H1 (cell line): Measurements from ENCODE around the gene ENTR1. TPM values are rescaled to one million over a fixed set of nuclear protein-coding genes. Genes with fewer than 3 reads are reported as not detected.

Source experiments
- CTCF ChIA-PET: fragments of 300-600 bp; sonication (Branson Sonifier 250); formaldehyde crosslinking; loops from one replicate; lab custom pipeline; 2021; ENCODE audit not compliant: partially characterized antibody; lab: Charles Lee
- POLR2A ChIA-PET: fragments of 300-600 bp; sonication (Branson Sonifier 250); formaldehyde crosslinking; loops from one replicate; lab custom pipeline; 2021; ENCODE audit warnings: inconsistent platforms; ENCODE audit not compliant: partially characterized antibody; lab: Charles Lee
- DNase-seq, 2 experiments: peaks; one replicate each; pipeline versions ENCODE4 v3.0.0 to v3.0.0-alpha.2; 2010 to 2022; ENCODE audit warnings: low spot score in 2 of 2, low read depth in 1 of 2, mixed read lengths in 1 of 2
- FAIRE-seq: peaks from 2 replicates; lab custom pipeline; 2011; peaks lifted over from hg19 to GRCh38; lab: Jason Lieb, UNC
- H2AFZ ChIP-seq: 2 replicates; pipeline ENCODE4 v1.8.1; 2012; ENCODE audit warnings: low read length, inconsistent platforms
- H2AK5ac ChIP-seq: 2 replicates; pipeline ENCODE4 v1.6.1; 2013; ENCODE audit warnings: low read depth, low read length
- H2BK120ac ChIP-seq: replicated peaks from 2 replicates; pipeline ENCODE3; 2013; ENCODE audit warnings: low read depth, low read length, inconsistent platforms
- H2BK12ac ChIP-seq: 2 replicates; pipeline ENCODE4 v1.6.1; 2013; ENCODE audit warnings: low read depth, low read length
- H2BK15ac ChIP-seq: 2 replicates; pipeline ENCODE4 v1.6.1; 2013; ENCODE audit warnings: low read length
- H2BK20ac ChIP-seq: 2 replicates; pipeline ENCODE4 v1.6.1; 2013; ENCODE audit warnings: low read length
- H2BK5ac ChIP-seq: 2 replicates; pipeline ENCODE4 v1.6.1; 2013; ENCODE audit warnings: low read depth, low read length
- H3K14ac ChIP-seq: 2 replicates; pipeline ENCODE4 v1.6.1; 2013; ENCODE audit warnings: inconsistent platforms; ENCODE audit not compliant: insufficient read length
- H3K18ac ChIP-seq: 2 replicates; pipeline ENCODE4 v1.6.1; 2013; ENCODE audit warnings: low read length; ENCODE audit errors: extremely low read depth
- H3K23ac ChIP-seq: 2 replicates; pipeline ENCODE4 v1.6.1; 2013; ENCODE audit warnings: inconsistent platforms; ENCODE audit not compliant: insufficient read length
- H3K23me2 ChIP-seq: 2 replicates; pipeline ENCODE4 v1.6.1; 2013; ENCODE audit warnings: low read depth, low read length
- H3K27ac ChIP-seq: 2 replicates; pipeline ENCODE4 v1.6.1; 2011; ENCODE audit warnings: low read depth, low read length, inconsistent platforms
- H3K27me3 ChIP-seq, 4 experiments: replicated peaks in 1 of 4; 1 replicate in 1 of 4; 2 replicates in 3 of 4; pipeline versions ENCODE4 v1.6.1 to v1.8.1; 2011 to 2013; ENCODE audit warnings: low read length in 3 of 4, mild to moderate bottlenecking in 3 of 4, inconsistent platforms in 2 of 4, mixed read lengths in 2 of 4, moderate library complexity in 1 of 4; ENCODE audit not compliant: control insufficient read depth in 3 of 4, insufficient read depth in 3 of 4; ENCODE audit errors: extremely low read depth in 1 of 4
- H3K36me3 ChIP-seq, 4 experiments: 2 replicates each; pipeline versions ENCODE4 v1.6.1 to v1.8.1; 2011 to 2013; ENCODE audit warnings: mild to moderate bottlenecking in 4 of 4, low read length in 3 of 4, moderate library complexity in 2 of 4, control low read depth in 1 of 4, inconsistent platforms in 1 of 4; ENCODE audit not compliant: insufficient read depth in 4 of 4, control insufficient read depth in 2 of 4
- H3K4ac ChIP-seq: replicated peaks from 2 replicates; pipeline ENCODE3; 2013; ENCODE audit warnings: low read length, low read depth, mixed read lengths, inconsistent platforms; ENCODE audit not compliant: insufficient read length
- H3K4me1 ChIP-seq, 4 experiments: replicated peaks in 1 of 4; 1 replicate in 1 of 4; 2 replicates in 3 of 4; pipeline versions ENCODE4 v1.6.1 to v1.8.1; 2011 to 2013; ENCODE audit warnings: low read length in 3 of 4, inconsistent platforms in 2 of 4, mixed read lengths in 1 of 4; ENCODE audit not compliant: insufficient read depth in 4 of 4, control insufficient read depth in 3 of 4
- H3K4me2 ChIP-seq, 2 experiments: 2 replicates each; pipeline versions ENCODE4 v1.6.1 to v1.8.1; 2011 to 2013; ENCODE audit warnings: low read depth in 2 of 2, low read length in 2 of 2, control low read depth in 1 of 2, inconsistent platforms in 1 of 2, mild to moderate bottlenecking in 1 of 2; ENCODE audit not compliant: insufficient read depth in 1 of 2
- H3K4me3 ChIP-seq, 4 experiments: fragments of 200-600, 300-600 bp in 1 of 4; sonication (generic), shearing (Covaris generic), sonication (Bioruptor Twin) in 1 of 4; 2 replicates each; pipeline versions ENCODE4 v1.5.1 to v1.8.1; 2011 to 2016; ENCODE audit warnings: low read length in 4 of 4, low read depth in 3 of 4, control low read depth in 2 of 4, inconsistent platforms in 2 of 4, mild to moderate bottlenecking in 2 of 4, mixed read lengths in 1 of 4, moderate library complexity in 1 of 4; ENCODE audit not compliant: insufficient read depth in 2 of 4; ENCODE audit errors: extremely low read depth in 1 of 4
- H3K56ac ChIP-seq: replicated peaks from 2 replicates; pipeline ENCODE3; 2013; ENCODE audit warnings: low read depth, mild to moderate bottlenecking, mixed read lengths, low read length, inconsistent platforms; ENCODE audit not compliant: insufficient read length
- H3K79me1 ChIP-seq: 2 replicates; pipeline ENCODE4 v1.6.1; 2013; ENCODE audit warnings: low read depth, low read length, control low read depth
- H3K79me2 ChIP-seq, 2 experiments: 2 replicates each; pipeline versions ENCODE4 v1.6.1 to v1.8.1; 2012 to 2013; ENCODE audit warnings: low read length in 2 of 2, mild to moderate bottlenecking in 2 of 2, inconsistent platforms in 1 of 2; ENCODE audit not compliant: insufficient read depth in 2 of 2, control insufficient read depth in 1 of 2
- H3K9ac ChIP-seq, 4 experiments: replicated peaks in 1 of 4; 1 replicate in 1 of 4; 2 replicates in 3 of 4; pipeline versions ENCODE4 v1.6.1 to v1.8.1; 2011 to 2013; ENCODE audit warnings: low read depth in 3 of 4, low read length in 3 of 4, control low read depth in 2 of 4, mild to moderate bottlenecking in 2 of 4, moderate library complexity in 2 of 4, inconsistent platforms in 1 of 4; ENCODE audit errors: extremely low read depth in 1 of 4
- H3K9me3 ChIP-seq, 2 experiments: 2 replicates each; pipeline versions ENCODE4 v1.6.1 to v1.8.1; 2012 to 2013; ENCODE audit warnings: mild to moderate bottlenecking in 2 of 2, moderate library complexity in 2 of 2, control low read depth in 1 of 2, inconsistent platforms in 1 of 2, low read depth in 1 of 2, low read length in 1 of 2, mixed read lengths in 1 of 2; ENCODE audit not compliant: insufficient read depth in 2 of 2
- H4K20me1 ChIP-seq, 2 experiments: replicated peaks in 1 of 2; 2 replicates each; pipeline versions ENCODE3 to v1.8.1; 2011 to 2013; ENCODE audit warnings: inconsistent platforms in 2 of 2, low read length in 2 of 2, mild to moderate bottlenecking in 1 of 2; ENCODE audit not compliant: insufficient read depth in 2 of 2, control insufficient read depth in 1 of 2
- H4K5ac ChIP-seq: 2 replicates; pipeline ENCODE4 v1.6.1; 2013; ENCODE audit warnings: low read length, low read depth, mixed read lengths, inconsistent platforms; ENCODE audit not compliant: insufficient read length
- H4K8ac ChIP-seq: 2 replicates; pipeline ENCODE4 v1.8.0; 2013; ENCODE audit warnings: mild to moderate bottlenecking, moderate library complexity, low read length, inconsistent platforms; ENCODE audit not compliant: insufficient read depth; ENCODE audit errors: extremely low read depth
- H4K91ac ChIP-seq: replicated peaks from 2 replicates; pipeline ENCODE3; 2013; ENCODE audit warnings: low read length, mixed read lengths, inconsistent platforms; ENCODE audit not compliant: insufficient read length
- BACH1 ChIP-seq: IDR thresholded peaks from 2 replicates; pipeline ENCODE4 v1.6.1; 2012; ENCODE audit warnings: low read length, improper control_type of control experiment
- CTBP2 ChIP-seq: IDR thresholded peaks from 2 replicates; pipeline ENCODE4 v1.7.0; 2011; ENCODE audit warnings: borderline replicate concordance, mild to moderate bottlenecking, moderate library complexity, mixed read lengths, low read length; ENCODE audit not compliant: insufficient read depth, insufficient read length
- POLR2AphosphoS5 ChIP-seq: IDR thresholded peaks from 2 replicates; pipeline ENCODE4 v1.6.1; 2011; ENCODE audit warnings: low read depth, low read length
- TAF7 ChIP-seq: optimal IDR thresholded peaks from 2 replicates; pipeline ENCODE3; 2011; ENCODE audit warnings: low read depth, mild to moderate bottlenecking, inconsistent platforms, low read length, moderate library complexity, borderline replicate concordance
- WGBS, 2 experiments: shearing (Covaris generic) in 1 of 2; methylation state at CpG; one replicate each; pipeline versions ENCODE4 v1.1.6 to v1.1.7; 2013 to 2015; ENCODE audit warnings: low lambda C conversion rate in 2 of 2, mixed read lengths in 2 of 2, inconsistent platforms in 1 of 2, low coverage in 1 of 2, missing lambda C conversion rate in 1 of 2; ENCODE audit not compliant: insufficient replicate concordance in 2 of 2, insufficient coverage in 1 of 2, insufficient read length in 1 of 2; ENCODE audit errors: extremely low coverage in 1 of 2, missing lambda C conversion rate in 1 of 2; 5-methylcytosine and 5-hydroxymethylcytosine counted together
- polyA plus RNA-seq, 7 experiments: library from polyadenylated mRNA; depleted of rRNA in 3 of 7; stranded (reverse) in 5 of 7; unstranded in 2 of 7; fragments of >200 nt in 5 of 7; fragments of 200-250 nt in 2 of 7; gene quantifications; 1 replicate in 5 of 7; 2 replicates in 1 of 7; 4 replicates in 1 of 7; pipeline versions ENCODE4 v1.2.1 to v1.2.3, GENCODE V29; 2011 to 2013; ENCODE audit warnings: missing spikeins in 2 of 7, mixed read lengths in 2 of 7
- total RNA-seq: library from RNA; stranded (reverse); fragmentation: NEBNext Ultra II Directional; extraction: Animal tissue kit (Norgen Biotek cat#: 25700); gene quantifications from 2 replicates; pipeline ENCODE4 v1.2.1, GENCODE V29; 2021
- TF ChIP-seq, protein P1 (sequence below): IDR thresholded peaks from 2 replicates; pipeline ENCODE4 v1.6.1; 2011; ENCODE audit warnings: low read length, improper control_type of control experiment

Gene ENTR1
- total and polyA plus RNA-seq, 2 of the 8 experiments (the other 6 are each of a cell fraction or from before 2014, with no cell fraction given) = 65.2 to 102 TPM

DNA sequence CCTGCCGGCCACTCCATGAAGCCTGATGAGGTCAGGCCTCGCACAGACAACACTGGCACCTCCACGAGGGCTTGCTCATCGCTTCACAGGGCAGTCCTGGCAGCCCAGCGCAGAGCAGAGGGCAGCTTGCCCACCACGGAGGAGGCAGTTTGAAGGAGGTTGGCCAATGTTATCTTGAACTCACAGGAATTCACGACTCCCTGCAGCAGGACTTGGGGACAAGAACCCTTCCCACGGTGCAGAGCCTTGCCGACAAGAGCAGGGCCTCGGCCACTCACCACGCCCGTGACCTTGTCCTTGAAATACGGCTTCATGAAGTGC lies 15.4 kb downstream of the ENTR1 start:
- H4K5ac ChIP-seq = no peak overlapping the region
- FAIRE-seq = no peak
- POLR2A ChIA-PET = interaction anchor here (2.2 to 14.6 kb wide), 3 partner anchors 8 to 62 kb away, joined by 5 to 139 read pairs (median 123); partner anchors contain the start of genes ENTR1 and PMPCA
- no peak overlapping the region for H2AK5ac ChIP-seq
- no peak overlapping the region for H3K9ac ChIP-seq
- peaks cover 6% of the 10 kb centered on the region; the same call in 1 of the 2 replicates for H3K23me2 ChIP-seq
- no peak for DNase-seq
- H4K91ac ChIP-seq = no peak overlapping the region
- CTCF ChIA-PET = interaction anchor here (0.9 kb wide), 1 partner anchor 14 kb away, joined by 3 read pairs; no protein-coding TSS in a partner anchor
- H4K20me1 ChIP-seq = peaks cover 6 to 12% of the 10 kb centered on the region in 2 experiments
- no peak overlapping the region for H3K18ac ChIP-seq
- H2BK20ac ChIP-seq = no peak overlapping the region
- no peak overlapping the region for H3K56ac ChIP-seq
- peaks cover 10% of the 10 kb centered on the region; the same call in 1 of the 2 replicates for H3K79me1 ChIP-seq
- whole genome bisulfite sequencing, 2 experiments = 90% methylated on average over 13 of the region's 13 CpGs; no CpG with 5 or more reads in 1 of the 2 experiments
- no peak overlapping the region for H3K23ac ChIP-seq
- no peak overlapping the region for H3K4ac ChIP-seq
- H3K27me3 ChIP-seq = no peaks in the 10 kb centered on the region
- H3K4me3 ChIP-seq = no peak overlapping the region
- H3K14ac ChIP-seq = no peak overlapping the region
- no peak overlapping the region for H2BK12ac ChIP-seq
- peaks cover 0 to 26% of the 10 kb centered on the region in 2 experiments; a peak in 2 of 4 replicates for H3K79me2 ChIP-seq
- H3K27ac ChIP-seq = no peak overlapping the region
- no peaks in the 10 kb centered on the region for H3K9me3 ChIP-seq
- no peak overlapping the region for H2BK120ac ChIP-seq
- no peak overlapping the region for H2BK5ac ChIP-seq
- no peak overlapping the region for H2AFZ ChIP-seq
- H3K4me2 ChIP-seq = no peak overlapping the region
- H3K4me1 ChIP-seq = peaks cover 0 to 10% (median 7%) of the 10 kb centered on the region in 4 experiments; a peak in 5 of 7 replicates
- H2BK15ac ChIP-seq = no peak overlapping the region
- no peak overlapping the region for H4K8ac ChIP-seq
- peaks cover 39 to 67% (median 60%) of the 10 kb centered on the region in 4 experiments for H3K36me3 ChIP-seq
- TF ChIP-seq CTBP2 (no peak), POLR2AphosphoS5 (0 out of 2 replicates have a peak, but pooled peaks have one; percentile 10), BACH1 (no peak), TAF7 (no peak)
- TF ChIP-seq, protein P1, sequence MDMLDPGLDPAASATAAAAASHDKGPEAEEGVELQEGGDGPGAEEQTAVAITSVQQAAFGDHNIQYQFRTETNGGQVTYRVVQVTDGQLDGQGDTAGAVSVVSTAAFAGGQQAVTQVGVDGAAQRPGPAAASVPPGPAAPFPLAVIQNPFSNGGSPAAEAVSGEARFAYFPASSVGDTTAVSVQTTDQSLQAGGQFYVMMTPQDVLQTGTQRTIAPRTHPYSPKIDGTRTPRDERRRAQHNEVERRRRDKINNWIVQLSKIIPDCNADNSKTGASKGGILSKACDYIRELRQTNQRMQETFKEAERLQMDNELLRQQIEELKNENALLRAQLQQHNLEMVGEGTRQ = no peak
